Tibial nerve (tissue), 4 donors: ENCODE data around the gene FECH.

Experiments used
- EP300 ChIP-seq, 2 donors: sonication (generic); formaldehyde crosslinking; IDR thresholded peaks; one replicate each; pipeline ENCODE4 v1.6.1; 2017; ENCODE audit warnings: antibody characterized with exemption in 2 of 2, mild to moderate bottlenecking in 1 of 2
- POLR2A ChIP-seq, 2 donors: fragments of 450-650 bp; IDR thresholded peaks; one replicate each; pipeline ENCODE4 v1.6.1; 2017; ENCODE audit warnings: antibody characterized with exemption in 2 of 2, mild to moderate bottlenecking in 2 of 2, moderate library complexity in 2 of 2
- TF ChIP-seq, protein P1 (sequence below), 5 experiments: fragments of 200-600 bp in 3 of 5; fragments of 450-650 bp in 2 of 5; sonication (generic) in 3 of 5; IDR thresholded peaks; one replicate each; pipeline ENCODE4 v1.5.1; 2016 to 2019; ENCODE audit warnings: antibody characterized with exemption in 5 of 5, mild to moderate bottlenecking in 3 of 5, moderate library complexity in 2 of 5

DNA sequence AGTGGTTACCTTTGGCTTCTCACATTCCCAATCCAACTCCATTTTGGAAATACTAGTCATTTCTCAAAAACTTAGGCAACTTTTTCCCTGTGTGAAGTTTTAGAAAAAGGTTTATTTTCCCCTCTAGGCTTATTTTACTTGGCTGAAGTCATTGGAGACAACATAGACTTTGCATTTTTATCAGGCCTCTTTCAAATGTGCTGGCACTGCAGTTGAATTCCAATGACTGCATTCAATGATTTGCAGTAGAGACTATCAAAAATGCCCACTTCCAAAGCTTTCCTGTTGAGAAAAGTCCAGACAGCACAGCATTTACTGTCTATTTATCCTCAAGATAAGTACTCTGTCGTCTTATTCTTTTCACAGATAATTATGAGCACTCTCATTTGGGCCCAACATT, 81.3 kb downstream of the FECH start:
- TF ChIP-seq, protein P1, sequence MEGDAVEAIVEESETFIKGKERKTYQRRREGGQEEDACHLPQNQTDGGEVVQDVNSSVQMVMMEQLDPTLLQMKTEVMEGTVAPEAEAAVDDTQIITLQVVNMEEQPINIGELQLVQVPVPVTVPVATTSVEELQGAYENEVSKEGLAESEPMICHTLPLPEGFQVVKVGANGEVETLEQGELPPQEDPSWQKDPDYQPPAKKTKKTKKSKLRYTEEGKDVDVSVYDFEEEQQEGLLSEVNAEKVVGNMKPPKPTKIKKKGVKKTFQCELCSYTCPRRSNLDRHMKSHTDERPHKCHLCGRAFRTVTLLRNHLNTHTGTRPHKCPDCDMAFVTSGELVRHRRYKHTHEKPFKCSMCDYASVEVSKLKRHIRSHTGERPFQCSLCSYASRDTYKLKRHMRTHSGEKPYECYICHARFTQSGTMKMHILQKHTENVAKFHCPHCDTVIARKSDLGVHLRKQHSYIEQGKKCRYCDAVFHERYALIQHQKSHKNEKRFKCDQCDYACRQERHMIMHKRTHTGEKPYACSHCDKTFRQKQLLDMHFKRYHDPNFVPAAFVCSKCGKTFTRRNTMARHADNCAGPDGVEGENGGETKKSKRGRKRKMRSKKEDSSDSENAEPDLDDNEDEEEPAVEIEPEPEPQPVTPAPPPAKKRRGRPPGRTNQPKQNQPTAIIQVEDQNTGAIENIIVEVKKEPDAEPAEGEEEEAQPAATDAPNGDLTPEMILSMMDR (IDR thresholded peaks at IDR 0.05) = no peak
- TF ChIP-seq POLR2A (IDR thresholded peaks at IDR 0.05) (no peak), EP300 (IDR thresholded peaks at IDR 0.05) (no peak)
